Activated naive CD8-positive, alpha-beta T cell treated with anti-CD3 and anti-CD28 coated beads, Interleukin-2, amount 10 ng/mL, durations not matched to agents 7 days and 5 days (primary cell): ENCODE results near the gene HOXC11. TPM values are rescaled to one million over a fixed set of nuclear protein-coding genes. Genes with fewer than 3 reads are reported as not detected.

Experiments
- ATAC-seq: fragments of 150-1000 bp; cut with Tn5 transposase; one replicate; pipeline ENCODE4 v1.10.0; 2021; ENCODE audit warnings: low read depth, moderate library complexity
- POLR2A ChIA-PET: fragments of 350-600 bp; sonication (Branson Sonifier 250); formaldehyde crosslinking; loops from one replicate; lab custom pipeline; 2021; ENCODE audit warnings: antibody characterized with exemption; lab: Charles Lee
- DNase-seq: peaks from one replicate; pipeline ENCODE4 v3.0.0; 2021
- H3K27ac Mint-ChIP-seq: one replicate; pipeline ENCODE4 v1.8.0; 2022; ENCODE audit warnings: mild to moderate bottlenecking, mixed read lengths
- H3K27me3 Mint-ChIP-seq: one replicate; pipeline ENCODE4 v1.8.0; 2022; ENCODE audit warnings: mild to moderate bottlenecking, moderate library complexity, mixed read lengths
- H3K36me3 Mint-ChIP-seq: one replicate; pipeline ENCODE4 v1.8.0; 2021; ENCODE audit warnings: mild to moderate bottlenecking, mixed read lengths
- H3K4me1 Mint-ChIP-seq: one replicate; pipeline ENCODE4 v1.8.0; 2021; ENCODE audit warnings: mixed read lengths
- H3K4me3 Mint-ChIP-seq: one replicate; pipeline ENCODE4 v1.8.0; 2022; ENCODE audit warnings: mild to moderate bottlenecking, moderate library complexity, mixed read lengths
- H3K9me3 Mint-ChIP-seq: one replicate; pipeline ENCODE4 v1.8.0; 2021; ENCODE audit warnings: mixed read lengths
- total RNA-seq, 2 experiments: library from RNA; stranded (reverse); gene quantifications; one replicate each; pipeline ENCODE4 v1.2.3, GENCODE V29; 2021

Gene HOXC11
- total RNA-seq, 2 experiments from 2014 or later: not detected

- no peak for ATAC-seq
- H3K27ac Mint-ChIP-seq: no peak overlapping the region
- POLR2A ChIA-PET: interaction anchor here (1.6 kb wide), 1 partner anchor 16 kb away, joined by 4 read pairs; no protein-coding TSS in a partner anchor
Measured at GRCh38 chr12:54001283-54002187, 28.6 kb downstream of the HOXC11 start.

GRCh38 chr12:54002278-54002914, 29.5 kb downstream of the HOXC11 start:
- no peak for ATAC-seq
- Mint-ChIP-seq H3K27ac (peak overlapping the region; percentile 28), H3K4me3 (no peak overlapping the region), H3K9me3 (no peaks in the 10 kb centered on the region), H3K27me3 (peaks cover 99% of the 10 kb centered on the region), H3K36me3 (no peaks in the 10 kb centered on the region), H3K4me1 (peaks cover 10% of the 10 kb centered on the region)
- DNase-seq: no peak
- POLR2A ChIA-PET: no interaction called here

More at GRCh38 chr12:54001283-54002187, 28.6 kb downstream of the HOXC11 start:
- Mint-ChIP-seq H3K27me3 (peaks cover 99% of the 10 kb centered on the region), H3K9me3 (no peaks in the 10 kb centered on the region), H3K4me1 (peaks cover 9% of the 10 kb centered on the region), H3K36me3 (no peaks in the 10 kb centered on the region), H3K4me3 (no peak overlapping the region)
- DNase-seq: no peak

DNA sequence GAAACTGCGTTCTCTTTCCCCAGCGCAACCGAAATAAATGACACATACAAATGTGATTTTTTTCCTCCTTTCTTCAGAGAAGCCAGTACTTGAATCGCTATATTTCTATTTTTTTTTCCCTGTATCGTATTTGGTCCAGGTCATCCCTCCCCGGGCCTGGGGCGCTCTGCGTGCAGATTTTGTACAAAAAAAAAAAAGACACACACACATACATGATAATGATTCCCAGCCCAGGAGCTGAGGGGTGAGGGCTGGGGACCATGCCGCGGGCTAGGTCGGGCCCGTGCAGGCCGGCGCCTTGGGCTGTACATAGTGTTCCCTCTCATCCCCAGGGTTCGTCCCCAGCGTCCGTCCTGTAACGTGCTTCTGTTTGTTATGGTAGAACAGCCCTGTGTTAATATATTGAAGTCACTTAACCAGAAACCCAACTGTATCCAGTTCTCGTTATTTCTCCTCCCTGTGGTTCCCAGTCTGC, 30.0 kb downstream of the HOXC11 start:
- no peak overlapping the region for H3K4me3 Mint-ChIP-seq
- POLR2A ChIA-PET: no interaction called here
- H3K27me3 Mint-ChIP-seq: peaks cover 99% of the 10 kb centered on the region
- H3K4me1 Mint-ChIP-seq: peaks cover 10% of the 10 kb centered on the region
- DNase-seq (no peak), ATAC-seq (no peak)
- no peak overlapping the region for H3K27ac Mint-ChIP-seq
- H3K9me3 Mint-ChIP-seq: no peaks in the 10 kb centered on the region
- H3K36me3 Mint-ChIP-seq: no peaks in the 10 kb centered on the region

DNA sequence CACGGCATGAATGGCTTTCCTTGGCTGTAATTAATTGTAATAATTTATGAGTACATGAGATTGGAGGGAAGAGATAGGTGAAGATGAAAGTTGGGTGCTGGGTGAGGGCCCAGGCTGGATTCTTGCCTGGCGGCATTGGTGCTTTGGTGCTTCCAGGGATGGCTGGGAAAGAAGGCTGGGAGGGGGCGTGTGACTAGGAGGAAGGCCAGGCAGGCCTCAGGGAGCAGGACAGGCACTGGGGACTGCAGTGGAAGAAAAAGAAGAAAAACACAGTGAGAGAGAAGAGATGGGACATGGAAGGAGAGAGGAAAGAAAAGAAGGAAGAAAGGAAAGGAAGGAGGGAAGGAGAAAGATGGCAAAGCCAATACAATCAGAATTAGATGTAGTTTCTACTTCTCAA, 30.7 kb downstream of the HOXC11 start:
- no peak overlapping the region for H3K27ac Mint-ChIP-seq
- POLR2A ChIA-PET: no interaction called here
- H3K27me3 Mint-ChIP-seq: peaks cover 99% of the 10 kb centered on the region
- no peak for ATAC-seq
- peaks cover 10% of the 10 kb centered on the region for H3K4me1 Mint-ChIP-seq
- H3K36me3 Mint-ChIP-seq: no peaks in the 10 kb centered on the region
- H3K9me3 Mint-ChIP-seq: no peaks in the 10 kb centered on the region
- DNase-seq: no peak
- H3K4me3 Mint-ChIP-seq: no peak overlapping the region

DNA sequence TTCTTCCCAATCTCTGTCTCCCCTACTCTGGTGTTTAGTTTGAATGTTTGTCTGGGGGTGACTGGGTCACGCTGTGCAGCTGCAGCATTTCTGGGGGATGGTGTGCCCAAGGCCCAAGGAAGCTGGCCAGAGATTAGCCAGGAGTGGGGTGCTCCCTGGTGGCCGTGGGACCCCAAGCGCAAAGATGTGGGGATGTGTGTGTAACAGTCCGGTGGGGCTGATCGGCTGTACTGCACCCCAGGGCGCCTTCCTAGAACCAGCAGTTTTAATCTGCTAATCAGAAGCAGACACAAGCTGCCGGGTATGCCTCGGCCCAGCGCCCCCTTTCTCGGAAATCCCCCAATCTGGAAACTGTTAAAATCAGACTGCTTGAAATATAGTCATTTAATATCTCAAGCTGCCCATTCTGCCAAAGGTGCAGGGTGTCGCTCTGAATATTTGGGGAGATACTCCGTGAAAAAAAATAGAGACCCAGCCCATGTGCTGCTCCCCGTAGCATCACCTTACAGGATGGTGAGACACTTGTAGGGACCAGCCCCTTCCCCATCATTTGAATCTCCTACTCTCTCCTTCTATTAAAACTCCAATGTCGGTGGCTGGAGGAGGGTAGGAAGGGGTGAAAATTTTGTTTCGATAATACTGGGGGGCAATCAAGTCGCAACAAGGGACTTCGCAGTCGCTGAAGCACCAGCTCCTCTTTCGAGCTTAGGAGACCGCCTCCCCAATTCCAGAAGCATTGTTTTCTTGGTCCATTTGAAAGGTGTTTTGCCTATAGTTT, 31.3 kb downstream of the HOXC11 start:
- no peak for ATAC-seq
- peaks cover 96% of the 10 kb centered on the region for H3K27me3 Mint-ChIP-seq
- POLR2A ChIA-PET: no interaction called here

GRCh38 chr12:54004841-54005530, 32.1 kb downstream of the HOXC11 start:
- Mint-ChIP-seq H3K4me3 (no peak overlapping the region), H3K27me3 (peaks cover 96% of the 10 kb centered on the region), H3K9me3 (no peaks in the 10 kb centered on the region), H3K4me1 (peaks cover 13% of the 10 kb centered on the region), H3K36me3 (no peaks in the 10 kb centered on the region), H3K27ac (no peak overlapping the region)
- ATAC-seq (no peak), DNase-seq (no peak)
- POLR2A ChIA-PET: no interaction called here

More for the DNA sequence above, 31.3 kb downstream of the HOXC11 start:
- no peak for DNase-seq
- Mint-ChIP-seq H3K4me3 (no peak overlapping the region), H3K27ac (no peak overlapping the region), H3K36me3 (no peaks in the 10 kb centered on the region), H3K9me3 (no peaks in the 10 kb centered on the region), H3K4me1 (peaks cover 12% of the 10 kb centered on the region)

DNA sequence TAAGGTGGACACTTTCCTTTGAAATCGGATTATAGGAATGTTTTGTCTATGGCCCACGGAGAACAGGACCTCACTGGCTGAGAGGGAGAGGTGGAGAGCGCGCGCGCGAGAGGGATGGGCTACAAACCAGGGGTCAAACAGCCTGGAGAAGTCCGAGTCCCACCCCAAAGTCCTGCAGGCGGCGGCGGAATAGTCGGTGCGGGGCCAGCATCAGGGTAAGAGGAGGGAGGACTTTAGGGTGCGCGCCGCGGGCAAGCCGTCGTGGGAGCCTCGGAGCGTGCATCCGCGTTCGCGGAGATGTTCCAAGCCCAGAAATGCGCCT, 32.6 kb downstream of the HOXC11 start:
- no peaks in the 10 kb centered on the region for H3K9me3 Mint-ChIP-seq
- POLR2A ChIA-PET: interaction anchor here (1.0 kb wide), 1 partner anchor 196 kb away, joined by 4 read pairs; no protein-coding TSS in a partner anchor
- peaks cover 96% of the 10 kb centered on the region for H3K27me3 Mint-ChIP-seq
- H3K4me1 Mint-ChIP-seq: peaks cover 13% of the 10 kb centered on the region
- H3K27ac Mint-ChIP-seq: no peak overlapping the region
- H3K4me3 Mint-ChIP-seq: no peak overlapping the region
- ATAC-seq (no peak), DNase-seq (no peak)
- no peaks in the 10 kb centered on the region for H3K36me3 Mint-ChIP-seq

- POLR2A ChIA-PET: interaction anchor here (0.9 to 1.2 kb wide), 3 partner anchors 11 to 201 kb away, joined by 3 to 4 read pairs (median 3); no protein-coding TSS in a partner anchor
Measured at GRCh38 chr12:54005853-54006558, 33.1 kb downstream of the HOXC11 start.

DNA sequence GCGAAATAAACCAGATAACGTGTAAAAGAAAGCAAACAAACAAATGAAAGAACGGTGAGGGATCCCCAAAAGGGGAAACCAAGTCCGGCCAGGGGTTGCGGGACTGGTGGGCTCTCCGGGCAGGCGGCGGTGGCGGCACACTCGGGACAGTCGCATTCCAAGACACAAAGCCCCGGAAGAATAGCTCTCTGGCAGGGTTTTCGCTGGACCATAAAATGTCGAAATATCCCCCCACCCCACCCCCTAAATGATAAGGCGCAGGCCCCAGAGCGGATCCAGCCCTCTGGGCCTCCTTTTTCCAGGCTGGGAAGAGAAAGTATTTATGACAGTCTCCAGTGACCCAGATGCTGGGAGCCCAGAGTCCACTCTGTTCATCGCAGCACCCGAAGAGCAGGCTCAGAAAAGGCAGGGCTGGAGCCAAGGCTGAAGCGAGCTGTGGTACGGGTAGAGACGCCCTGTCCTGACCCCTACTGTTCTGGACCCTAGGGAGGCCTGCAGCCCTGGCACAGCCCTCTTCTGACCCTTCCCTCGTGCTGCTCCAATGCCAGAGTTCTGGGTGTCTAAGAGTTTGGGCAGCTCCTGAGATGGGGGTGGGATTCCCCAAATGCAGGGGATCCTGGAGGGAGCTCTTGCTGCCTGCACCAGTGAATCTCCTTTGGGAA, 33.8 kb downstream of the HOXC11 start:
- Mint-ChIP-seq H3K4me3 (peak overlapping the region; percentile 81), H3K4me1 (peaks cover 15% of the 10 kb centered on the region), H3K27me3 (peaks cover 95% of the 10 kb centered on the region), H3K9me3 (no peaks in the 10 kb centered on the region), H3K27ac (no peak overlapping the region), H3K36me3 (no peaks in the 10 kb centered on the region)
- no peak for ATAC-seq
- no peak for DNase-seq
- POLR2A ChIA-PET: interaction anchor here (0.9 to 1.2 kb wide), 2 partner anchors 10 to 201 kb away, joined by 3 read pairs; no protein-coding TSS in a partner anchor

More at GRCh38 chr12:54005853-54006558, 33.1 kb downstream of the HOXC11 start:
- H3K27me3 Mint-ChIP-seq: peaks cover 95% of the 10 kb centered on the region
- peak overlapping the region; percentile 81 for H3K4me3 Mint-ChIP-seq
- no peaks in the 10 kb centered on the region for H3K36me3 Mint-ChIP-seq
- no peaks in the 10 kb centered on the region for H3K9me3 Mint-ChIP-seq
- no peak overlapping the region for H3K27ac Mint-ChIP-seq
- DNase-seq: peak; percentile 88
- ATAC-seq: peak; percentile 79
- H3K4me1 Mint-ChIP-seq: peaks cover 13% of the 10 kb centered on the region

DNA sequence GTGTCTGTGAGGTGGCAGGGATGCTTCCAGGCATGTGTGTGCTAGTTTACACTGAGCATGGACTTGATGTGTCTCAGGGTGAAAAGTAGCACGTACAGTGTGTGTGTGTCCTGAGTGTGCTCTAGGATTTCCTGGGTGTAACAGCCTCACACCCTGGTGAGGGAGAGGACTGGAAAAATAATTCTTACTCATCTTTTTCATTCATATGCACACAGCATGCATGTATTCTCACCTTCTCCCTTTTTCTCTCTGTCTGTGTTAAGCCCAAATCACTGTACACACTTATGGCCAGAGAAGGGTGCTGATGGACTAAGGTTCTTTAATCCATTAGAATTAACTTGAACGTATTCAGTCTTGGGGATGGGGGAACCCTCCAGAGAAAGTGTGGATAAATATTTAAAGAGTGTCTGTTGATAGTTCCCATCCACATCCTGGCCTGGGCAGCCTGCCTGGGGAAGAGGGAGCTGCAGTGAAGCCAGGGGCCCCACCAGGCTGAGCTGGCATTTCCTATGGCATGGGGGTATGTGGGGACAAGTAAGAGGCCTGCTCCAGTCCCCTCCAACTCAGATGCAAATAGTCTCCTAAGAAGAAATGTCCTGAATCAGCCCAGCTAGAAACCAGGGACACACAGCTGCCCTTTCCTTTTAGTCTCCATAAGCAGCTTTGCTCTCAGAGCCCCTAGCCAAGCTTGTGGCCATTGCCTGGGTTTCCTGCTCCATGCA, 34.8 kb downstream of the HOXC11 start:
- ATAC-seq: no peak
- no peak for DNase-seq
- H3K27ac Mint-ChIP-seq: no peak overlapping the region
- H3K36me3 Mint-ChIP-seq: no peaks in the 10 kb centered on the region
- no peak overlapping the region for H3K4me3 Mint-ChIP-seq
- no peaks in the 10 kb centered on the region for H3K9me3 Mint-ChIP-seq
- peaks cover 95% of the 10 kb centered on the region for H3K27me3 Mint-ChIP-seq
- peaks cover 12% of the 10 kb centered on the region for H3K4me1 Mint-ChIP-seq
- POLR2A ChIA-PET: no interaction called here

- no peaks in the 10 kb centered on the region for H3K36me3 Mint-ChIP-seq
- no peak for ATAC-seq
- POLR2A ChIA-PET: no interaction called here
- peaks cover 95% of the 10 kb centered on the region for H3K27me3 Mint-ChIP-seq
- no peak overlapping the region for H3K4me3 Mint-ChIP-seq
- H3K9me3 Mint-ChIP-seq: no peaks in the 10 kb centered on the region
- no peak overlapping the region for H3K27ac Mint-ChIP-seq
- H3K4me1 Mint-ChIP-seq: peaks cover 12% of the 10 kb centered on the region
- DNase-seq: no peak
Measured at GRCh38 chr12:54008260-54008552, 35.3 kb downstream of the HOXC11 start.
